Uterus (tissue), 4 donors: ENCODE measurements around the gene MLEC. TPM values are rescaled to one million over a fixed set of nuclear protein-coding genes. Genes with fewer than 3 reads are reported as not detected.

Experiments used
- DNase-seq, 2 donors: peaks; one replicate each; pipeline ENCODE4 v3.0.0-alpha.2; 2019 to 2020
- H3K27ac ChIP-seq, 2 donors: fragments of 200-600 bp; sonication (generic); 1 replicate in 1 of 2; 2 replicates in 1 of 2; pipeline ENCODE4 v1.5.1; 2016 to 2018
- H3K27me3 ChIP-seq, 2 donors: fragments of 200-600 bp; sonication (generic); one replicate each; pipeline ENCODE4 v1.5.1; 2018 to 2019; ENCODE audit warnings: control low read depth in 1 of 2
- H3K36me3 ChIP-seq, 2 donors: fragments of 200-600 bp; sonication (generic); one replicate each; pipeline ENCODE4 v1.5.1; 2019; ENCODE audit warnings: control low read depth in 1 of 2
- H3K4me1 ChIP-seq, 2 donors: fragments of 200-600 bp; sonication (generic); one replicate each; pipeline ENCODE4 v1.5.1; 2018 to 2019; ENCODE audit warnings: control low read depth in 1 of 2
- H3K4me3 ChIP-seq, 2 donors: fragments of 200-600 bp; sonication (generic); 1 replicate in 1 of 2; 2 replicates in 1 of 2; pipeline ENCODE4 v1.5.1; 2018 to 2019; ENCODE audit warnings: mild to moderate bottlenecking in 1 of 2
- H3K9me3 ChIP-seq, 2 donors: fragments of 200-600 bp; sonication (generic); one replicate each; pipeline ENCODE4 v1.5.1; 2019; ENCODE audit warnings: control low read depth in 1 of 2
- POLR2A ChIP-seq, 2 donors: fragments of 450-650 bp; IDR thresholded peaks; one replicate each; pipeline ENCODE4 v1.6.1; 2016; ENCODE audit warnings: antibody characterized with exemption in 2 of 2, mild to moderate bottlenecking in 1 of 2, moderate library complexity in 1 of 2
- intact Hi-C: fragments of 100-400 bp; cut with DNase I; formaldehyde crosslinking; loops from one replicate; pipeline ENCODE4 v1.15.1; 2023; ENCODE audit warnings: low total_unique reads
- total RNA-seq, 4 donors: library from RNA; depleted of rRNA in 3 of 4; stranded (reverse); fragments of >200 nt in 3 of 4; gene quantifications; one replicate each; pipeline versions ENCODE4 v1.1.0 to v1.2.4, GENCODE V29; 2014 to 2023
- TF ChIP-seq, protein P1 (sequence below), 4 experiments: fragments of 200-600 bp in 2 of 4; fragments of 450-650 bp in 2 of 4; sonication (generic) in 2 of 4; IDR thresholded peaks; one replicate each; pipeline ENCODE4 v1.5.1; 2016 to 2019; ENCODE audit warnings: antibody characterized with exemption in 4 of 4, mild to moderate bottlenecking in 2 of 4, moderate library complexity in 1 of 4
- donor health status: DM: yes; HTN: yes; CAD: no.

MLEC gene
- total RNA-seq, 4 donors from 2014 or later, result 15.6 to 108 (median 53.5) TPM

DNA sequence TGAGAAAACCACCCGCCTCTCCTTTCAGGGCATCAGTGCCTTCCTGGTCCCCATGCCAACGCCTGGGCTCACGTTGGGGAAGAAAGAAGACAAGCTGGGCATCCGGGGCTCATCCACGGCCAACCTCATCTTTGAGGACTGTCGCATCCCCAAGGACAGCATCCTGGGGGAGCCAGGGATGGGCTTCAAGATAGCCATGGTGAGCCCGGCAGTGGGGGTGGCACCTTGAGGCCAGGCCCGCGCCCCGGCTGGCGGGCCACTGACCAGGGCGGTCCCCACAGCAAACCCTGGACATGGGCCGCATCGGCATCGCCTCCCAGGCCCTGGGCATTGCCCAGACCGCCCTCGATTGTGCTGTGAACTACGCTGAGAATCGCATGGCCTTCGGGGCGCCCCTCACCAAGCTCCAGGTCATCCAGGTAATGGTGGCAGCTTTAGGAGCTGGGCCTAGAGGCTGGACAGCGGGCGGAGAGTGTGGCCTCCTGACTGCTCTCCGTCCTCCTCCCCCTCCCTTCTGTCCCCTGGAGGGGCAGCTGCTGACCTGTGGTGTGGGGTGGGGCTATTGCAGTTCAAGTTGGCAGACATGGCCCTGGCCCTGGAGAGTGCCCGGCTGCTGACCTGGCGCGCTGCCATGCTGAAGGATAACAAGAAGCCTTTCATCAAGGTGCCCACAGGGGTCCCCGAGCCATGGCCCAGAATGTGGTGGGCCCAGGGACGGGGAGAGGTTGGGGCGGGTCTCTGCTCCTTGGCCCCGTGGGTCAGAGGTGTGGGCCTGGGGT is 51.5 kb downstream of the MLEC start:
- H3K27ac ChIP-seq, result no peak overlapping the region
- no peaks in the 10 kb centered on the region for H3K4me1 ChIP-seq
- no peak overlapping the region for H3K4me3 ChIP-seq
- TF ChIP-seq, protein P1, sequence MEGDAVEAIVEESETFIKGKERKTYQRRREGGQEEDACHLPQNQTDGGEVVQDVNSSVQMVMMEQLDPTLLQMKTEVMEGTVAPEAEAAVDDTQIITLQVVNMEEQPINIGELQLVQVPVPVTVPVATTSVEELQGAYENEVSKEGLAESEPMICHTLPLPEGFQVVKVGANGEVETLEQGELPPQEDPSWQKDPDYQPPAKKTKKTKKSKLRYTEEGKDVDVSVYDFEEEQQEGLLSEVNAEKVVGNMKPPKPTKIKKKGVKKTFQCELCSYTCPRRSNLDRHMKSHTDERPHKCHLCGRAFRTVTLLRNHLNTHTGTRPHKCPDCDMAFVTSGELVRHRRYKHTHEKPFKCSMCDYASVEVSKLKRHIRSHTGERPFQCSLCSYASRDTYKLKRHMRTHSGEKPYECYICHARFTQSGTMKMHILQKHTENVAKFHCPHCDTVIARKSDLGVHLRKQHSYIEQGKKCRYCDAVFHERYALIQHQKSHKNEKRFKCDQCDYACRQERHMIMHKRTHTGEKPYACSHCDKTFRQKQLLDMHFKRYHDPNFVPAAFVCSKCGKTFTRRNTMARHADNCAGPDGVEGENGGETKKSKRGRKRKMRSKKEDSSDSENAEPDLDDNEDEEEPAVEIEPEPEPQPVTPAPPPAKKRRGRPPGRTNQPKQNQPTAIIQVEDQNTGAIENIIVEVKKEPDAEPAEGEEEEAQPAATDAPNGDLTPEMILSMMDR (IDR thresholded peaks at IDR 0.05), result no peak
- TF ChIP-seq POLR2A (IDR thresholded peaks at IDR 0.05), result no peak
- H3K27me3 ChIP-seq, result no peaks in the 10 kb centered on the region
- intact Hi-C loops, result no loop called here
- H3K36me3 ChIP-seq, result no peaks in the 10 kb centered on the region
- no peak for DNase-seq
- no peaks in the 10 kb centered on the region for H3K9me3 ChIP-seq

- intact Hi-C loops, result no loop called here
- H3K9me3 ChIP-seq, result no peaks in the 10 kb centered on the region
- no peaks in the 10 kb centered on the region for H3K27me3 ChIP-seq
- H3K4me3 ChIP-seq, result no peak overlapping the region
- H3K4me1 ChIP-seq, result no peaks in the 10 kb centered on the region
- H3K27ac ChIP-seq, result no peak overlapping the region
- H3K36me3 ChIP-seq, result no peaks in the 10 kb centered on the region
- no peak for TF ChIP-seq POLR2A (IDR thresholded peaks at IDR 0.05)
- TF ChIP-seq, protein P1 (IDR thresholded peaks at IDR 0.05), result no peak
- DNase-seq, result no peak
These were observed 52.2 kb downstream of the MLEC start for GRCh38 chr12:120739031-120739762.

- Histone ChIP-seq H3K4me3 (no peak overlapping the region), H3K4me1 (no peaks in the 10 kb centered on the region), H3K27me3 (no peaks in the 10 kb centered on the region), H3K27ac (no peak overlapping the region), H3K9me3 (no peaks in the 10 kb centered on the region), H3K36me3 (no peaks in the 10 kb centered on the region)
- no peak for DNase-seq
- TF ChIP-seq, protein P1 (IDR thresholded peaks at IDR 0.05), result no peak
- TF ChIP-seq POLR2A (IDR thresholded peaks at IDR 0.05), result no peak
- intact Hi-C loops, result no loop called here
These were observed 53.1 kb downstream of the MLEC start for GRCh38 chr12:120739821-120740613.

GRCh38 chr12:120740871-120741270 is 53.9 kb downstream of the MLEC start:
- Histone ChIP-seq H3K27me3 (no peaks in the 10 kb centered on the region), H3K4me3 (no peak overlapping the region), H3K27ac (no peak overlapping the region), H3K9me3 (no peaks in the 10 kb centered on the region), H3K36me3 (no peaks in the 10 kb centered on the region), H3K4me1 (no peaks in the 10 kb centered on the region)
- intact Hi-C loops, result no loop called here
- DNase-seq, result no peak
- no peak for TF ChIP-seq POLR2A (IDR thresholded peaks at IDR 0.05)
- TF ChIP-seq, protein P1 (IDR thresholded peaks at IDR 0.05), result no peak
